ENCODE measurements around the gene AHI1.

Gene AHI1

GRCh38 chr6:135243871-135244796 lies 253.4 kb downstream of the AHI1 start:
- FAIRE-seq (no peak), DNase-seq (ENCODE audit: insufficient read length, low spot score) (no peak)

GRCh38 chr6:135240711-135241110 lies 256.8 kb downstream of the AHI1 start:
- DNase-seq (ENCODE audit: insufficient read length, low spot score) (no peak), FAIRE-seq (no peak)

- no peak for DNase-seq (ENCODE audit: insufficient read length, low spot score)
- no peak for FAIRE-seq
These were observed 260.8 kb downstream of the AHI1 start for GRCh38 chr6:135236732-135237131.

- DNase-seq (ENCODE audit: insufficient read length, low spot score) (no peak), FAIRE-seq (no peak)
These were observed 261.2 kb downstream of the AHI1 start for GRCh38 chr6:135236319-135236718.

GRCh38 chr6:135235716-135236115 lies 261.8 kb downstream of the AHI1 start:
- FAIRE-seq = no peak
- DNase-seq (ENCODE audit: insufficient read length, low spot score) = no peak

- DNase-seq (ENCODE audit: insufficient read length, low spot score) (no peak), FAIRE-seq (no peak)
These were observed 263.1 kb downstream of the AHI1 start for GRCh38 chr6:135234492-135234780.

GRCh38 chr6:135233686-135234491 lies 263.7 kb downstream of the AHI1 start:
- DNase-seq (ENCODE audit: insufficient read length, low spot score) = no peak
- no peak for FAIRE-seq
